GM23338 (cell line): ENCODE measurements around the gene GLCE. TPM values are rescaled to one million over a fixed set of nuclear protein-coding genes. Genes with fewer than 3 reads are reported as not detected.
A peak's percentile ranks its signal among the peaks of the same experiment; 100 is the strongest.

Source experiments
- ATAC-seq: fragments of 200-7000 bp; cut with Tn5 transposase; 3 replicates; pipeline ENCODE4 v1.9.1; 2020
- DNase-seq: peaks from one replicate; pipeline ENCODE4 v3.0.0-alpha.2; 2015; ENCODE audit warnings: low spot score
- H2AFZ ChIP-seq: fragments of 200-600 bp; sonication (generic); 2 replicates; pipeline ENCODE4 v1.8.0; 2016; ENCODE audit warnings: antibody characterized with exemption, mild to moderate bottlenecking, moderate library complexity
- H3F3A ChIP-seq: fragments of 200-600 bp; sonication (generic); replicated peaks from 2 replicates; pipeline ENCODE4 v1.8.0; 2017; ENCODE audit warnings: antibody characterized with exemption, mixed run types, low read depth
- H3K27ac ChIP-seq: fragments of 200-600 bp; sonication (generic); 2 replicates; pipeline ENCODE4 v1.6.1; 2016; ENCODE audit warnings: low read depth
- H3K27me3 ChIP-seq: fragments of 200-600 bp; sonication (generic); 2 replicates; pipeline ENCODE4 v1.8.0; 2016; ENCODE audit warnings: mild to moderate bottlenecking, mixed run types, moderate library complexity; ENCODE audit not compliant: insufficient read depth
- H3K36me3 ChIP-seq: fragments of 200-600 bp; sonication (generic); 2 replicates; pipeline ENCODE4 v1.8.0; 2016; ENCODE audit warnings: mild to moderate bottlenecking; ENCODE audit not compliant: insufficient read depth
- H3K4me1 ChIP-seq: fragments of 200-600 bp; sonication (generic); 2 replicates; pipeline ENCODE4 v1.8.0; 2016; ENCODE audit warnings: mild to moderate bottlenecking, moderate library complexity; ENCODE audit not compliant: insufficient read depth
- H3K4me2 ChIP-seq: fragments of 200-600 bp; sonication (generic); 2 replicates; pipeline ENCODE4 v1.7.1; 2017; ENCODE audit warnings: mixed run types
- H3K4me3 ChIP-seq: fragments of 200-600 bp; sonication (generic); 2 replicates; pipeline ENCODE4 v1.6.1; 2016; ENCODE audit warnings: mixed run types
- H3K79me2 ChIP-seq: fragments of 200-600 bp; sonication (generic); replicated peaks from 2 replicates; pipeline ENCODE4 v1.8.0; 2017; ENCODE audit warnings: mild to moderate bottlenecking; ENCODE audit not compliant: insufficient read depth
- H3K9me2 ChIP-seq: fragments of 200-600 bp; sonication (generic); 2 replicates; pipeline ENCODE4 v1.8.0; 2017; ENCODE audit not compliant: insufficient read depth
- H4K20me1 ChIP-seq: fragments of 200-600 bp; sonication (generic); replicated peaks from 2 replicates; pipeline ENCODE4 v1.8.0; 2017; ENCODE audit warnings: mild to moderate bottlenecking; ENCODE audit not compliant: insufficient read depth
- H3K27ac Mint-ChIP-seq: 2 replicates; pipeline ENCODE4 v1.8.0; 2020; ENCODE audit warnings: inconsistent platforms, mild to moderate bottlenecking, moderate library complexity, mixed read lengths
- H3K27me3 Mint-ChIP-seq: 3 replicates; pipeline ENCODE4 v1.8.0; 2022; ENCODE audit warnings: low read depth, mild to moderate bottlenecking, moderate library complexity, mixed read lengths, inconsistent platforms; ENCODE audit not compliant: insufficient read depth, poor library complexity
- H3K36me3 Mint-ChIP-seq: 3 replicates; pipeline ENCODE4 v1.8.0; 2021; ENCODE audit warnings: low read depth, mild to moderate bottlenecking, inconsistent platforms, moderate library complexity, mixed read lengths
- H3K4me1 Mint-ChIP-seq: 3 replicates; pipeline ENCODE4 v1.8.0; 2020; ENCODE audit warnings: mild to moderate bottlenecking, inconsistent platforms, mixed read lengths
- H3K4me3 Mint-ChIP-seq: 3 replicates; pipeline ENCODE4 v1.8.0; 2021; ENCODE audit warnings: moderate library complexity, mild to moderate bottlenecking, inconsistent platforms, mixed read lengths
- H3K9me3 Mint-ChIP-seq: 3 replicates; pipeline ENCODE4 v1.8.0; 2020; ENCODE audit warnings: moderate library complexity, mild to moderate bottlenecking, inconsistent platforms, mixed read lengths
- CREB1 ChIP-seq: fragments of 250-450 bp; sonication (Bioruptor Pico); IDR thresholded peaks from 2 replicates; pipeline ENCODE4 v1.5.0; 2020; ENCODE audit warnings: low read depth, mild to moderate bottlenecking, moderate library complexity
- CTCF ChIP-seq, 2 experiments: fragments of 200-600 bp in 1 of 2; sonication (generic) in 1 of 2; conservative IDR thresholded peaks; 2 replicates each; pipeline versions ENCODE4 v1.5.1 to v1.6.1; 2016 to 2017; ENCODE audit warnings: antibody characterized with exemption in 2 of 2, low read depth in 2 of 2, mild to moderate bottlenecking in 2 of 2, moderate library complexity in 1 of 2
- EZH2 ChIP-seq: fragments of 200-600 bp; sonication (generic); IDR thresholded peaks from one replicate; pipeline ENCODE4 v1.8.0; 2017; ENCODE audit warnings: antibody characterized with exemption, mild to moderate bottlenecking, low read depth; ENCODE audit not compliant: unreplicated experiment
- EZH2phosphoT487 ChIP-seq: fragments of 200-600 bp; sonication (generic); IDR thresholded peaks from one replicate; pipeline ENCODE4 v1.8.1; 2018; ENCODE audit warnings: antibody characterized with exemption; ENCODE audit not compliant: unreplicated experiment
- JUNB ChIP-seq: IDR thresholded peaks from one replicate; pipeline ENCODE4 v1.6.1; 2016; ENCODE audit warnings: antibody characterized with exemption; ENCODE audit not compliant: unreplicated experiment
- NANOG ChIP-seq: IDR thresholded peaks from 2 replicates; pipeline ENCODE4 v1.6.1; 2016; ENCODE audit warnings: antibody characterized with exemption, borderline replicate concordance
- POLR2AphosphoS5 ChIP-seq: IDR thresholded peaks from 2 replicates; pipeline ENCODE4 v1.6.1; 2016; ENCODE audit warnings: antibody characterized with exemption, low read depth
- STAT1 ChIP-seq: IDR thresholded peaks from one replicate; pipeline ENCODE4 v1.6.1; 2016; ENCODE audit warnings: antibody characterized with exemption; ENCODE audit not compliant: unreplicated experiment
- ZNF114 ChIP-seq: fragments of 250-450 bp; sonication (Bioruptor Pico); IDR thresholded peaks from 2 replicates; pipeline ENCODE4 v1.5.0; 2020; ENCODE audit warnings: mild to moderate bottlenecking, moderate library complexity
- ZNF331 ChIP-seq: fragments of 250-450 bp; sonication (Bioruptor Pico); IDR thresholded peaks from 2 replicates; pipeline ENCODE4 v1.5.0; 2020; ENCODE audit warnings: low read depth, mild to moderate bottlenecking, moderate library complexity
- ZNF462 ChIP-seq: fragments of 250-450 bp; sonication (Bioruptor Pico); IDR thresholded peaks from 2 replicates; pipeline ENCODE4 v1.5.0; 2020; ENCODE audit warnings: mild to moderate bottlenecking, moderate library complexity
- polyA plus RNA-seq: library from polyadenylated mRNA; unstranded; fragments of >200 nt; fragmentation: Nextera tagmentation; extraction: Ambion mirVana; gene quantifications from 2 replicates; pipeline ENCODE4 v1.2.1, GENCODE V29; 2016
- total RNA-seq: library from RNA; depleted of rRNA; stranded (reverse); fragments of >200 nt; shearing (Covaris generic); gene quantifications from 2 replicates; pipeline ENCODE4 v1.2.3, GENCODE V29; 2014
- TF ChIP-seq, protein P1 (sequence below): IDR thresholded peaks from 2 replicates; pipeline ENCODE4 v1.6.1; 2016; ENCODE audit warnings: antibody characterized with exemption
- TF ChIP-seq, protein P2 (sequence below): IDR thresholded peaks from one replicate; pipeline ENCODE4 v1.6.1; 2018; ENCODE audit warnings: antibody characterized with exemption; ENCODE audit not compliant: unreplicated experiment

Gene GLCE
- total and polyA plus RNA-seq, 2 experiments from 2014 or later, result 7.5 to 15.5 TPM

GRCh38 chr15:69317392-69317841, 157.0 kb downstream of the GLCE start:
- H4K20me1 ChIP-seq, result no peaks in the 10 kb centered on the region; the same call in 1 of the 2 replicates
- TF ChIP-seq NANOG (no peak), CREB1 (CRISPR knock-in tag) (no peak), ZNF462 (CRISPR knock-in tag) (no peak), POLR2AphosphoS5 (no peak), STAT1 (no peak), JUNB (no peak), EZH2phosphoT487 (no peak), ZNF114 (no peak), EZH2 (no peak), ZNF331 (CRISPR knock-in tag) (no peak), CTCF (conservative IDR thresholded peaks at IDR 0.05; ENCODE audit: low read depth in 2 of 2) (no peak)
- TF ChIP-seq, protein P1, sequence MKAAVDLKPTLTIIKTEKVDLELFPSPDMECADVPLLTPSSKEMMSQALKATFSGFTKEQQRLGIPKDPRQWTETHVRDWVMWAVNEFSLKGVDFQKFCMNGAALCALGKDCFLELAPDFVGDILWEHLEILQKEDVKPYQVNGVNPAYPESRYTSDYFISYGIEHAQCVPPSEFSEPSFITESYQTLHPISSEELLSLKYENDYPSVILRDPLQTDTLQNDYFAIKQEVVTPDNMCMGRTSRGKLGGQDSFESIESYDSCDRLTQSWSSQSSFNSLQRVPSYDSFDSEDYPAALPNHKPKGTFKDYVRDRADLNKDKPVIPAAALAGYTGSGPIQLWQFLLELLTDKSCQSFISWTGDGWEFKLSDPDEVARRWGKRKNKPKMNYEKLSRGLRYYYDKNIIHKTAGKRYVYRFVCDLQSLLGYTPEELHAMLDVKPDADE, result no peak
- TF ChIP-seq, protein P2, sequence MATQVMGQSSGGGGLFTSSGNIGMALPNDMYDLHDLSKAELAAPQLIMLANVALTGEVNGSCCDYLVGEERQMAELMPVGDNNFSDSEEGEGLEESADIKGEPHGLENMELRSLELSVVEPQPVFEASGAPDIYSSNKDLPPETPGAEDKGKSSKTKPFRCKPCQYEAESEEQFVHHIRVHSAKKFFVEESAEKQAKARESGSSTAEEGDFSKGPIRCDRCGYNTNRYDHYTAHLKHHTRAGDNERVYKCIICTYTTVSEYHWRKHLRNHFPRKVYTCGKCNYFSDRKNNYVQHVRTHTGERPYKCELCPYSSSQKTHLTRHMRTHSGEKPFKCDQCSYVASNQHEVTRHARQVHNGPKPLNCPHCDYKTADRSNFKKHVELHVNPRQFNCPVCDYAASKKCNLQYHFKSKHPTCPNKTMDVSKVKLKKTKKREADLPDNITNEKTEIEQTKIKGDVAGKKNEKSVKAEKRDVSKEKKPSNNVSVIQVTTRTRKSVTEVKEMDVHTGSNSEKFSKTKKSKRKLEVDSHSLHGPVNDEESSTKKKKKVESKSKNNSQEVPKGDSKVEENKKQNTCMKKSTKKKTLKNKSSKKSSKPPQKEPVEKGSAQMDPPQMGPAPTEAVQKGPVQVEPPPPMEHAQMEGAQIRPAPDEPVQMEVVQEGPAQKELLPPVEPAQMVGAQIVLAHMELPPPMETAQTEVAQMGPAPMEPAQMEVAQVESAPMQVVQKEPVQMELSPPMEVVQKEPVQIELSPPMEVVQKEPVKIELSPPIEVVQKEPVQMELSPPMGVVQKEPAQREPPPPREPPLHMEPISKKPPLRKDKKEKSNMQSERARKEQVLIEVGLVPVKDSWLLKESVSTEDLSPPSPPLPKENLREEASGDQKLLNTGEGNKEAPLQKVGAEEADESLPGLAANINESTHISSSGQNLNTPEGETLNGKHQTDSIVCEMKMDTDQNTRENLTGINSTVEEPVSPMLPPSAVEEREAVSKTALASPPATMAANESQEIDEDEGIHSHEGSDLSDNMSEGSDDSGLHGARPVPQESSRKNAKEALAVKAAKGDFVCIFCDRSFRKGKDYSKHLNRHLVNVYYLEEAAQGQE, result no peak
- H3K27me3 ChIP-seq, result no peaks in the 10 kb centered on the region
- no peaks in the 10 kb centered on the region for H3K36me3 ChIP-seq
- H3K27ac ChIP-seq, result no peak overlapping the region
- H2AFZ ChIP-seq, result no peak overlapping the region
- no peak overlapping the region for H3K4me2 ChIP-seq
- H3F3A ChIP-seq, result no peaks in the 10 kb centered on the region
- H3K4me1 Mint-ChIP-seq, result peaks cover 23% of the 10 kb centered on the region
- no peak overlapping the region for H3K27ac Mint-ChIP-seq
- no peak overlapping the region for H3K4me3 ChIP-seq
- no peaks in the 10 kb centered on the region for H3K9me2 ChIP-seq
- DNase-seq (no peak), ATAC-seq (peak; percentile 23)
- no peak overlapping the region for H3K4me3 Mint-ChIP-seq
- no peaks in the 10 kb centered on the region for H3K9me3 Mint-ChIP-seq
- H3K27me3 Mint-ChIP-seq, result peaks cover 1% of the 10 kb centered on the region
- H3K4me1 ChIP-seq, result no peaks in the 10 kb centered on the region
- 0 out of 3 replicates have a peak, but pooled peaks cover 2% of the 10 kb centered on the region for H3K36me3 Mint-ChIP-seq
- 0 out of 2 replicates have a peak, but pooled peaks cover 3% of the 10 kb centered on the region for H3K79me2 ChIP-seq
